Type B pancreatic cell (in vitro differentiated cells): ENCODE measurements around the gene PKD1. TPM values are rescaled to one million over a fixed set of nuclear protein-coding genes. Genes with fewer than 3 reads are reported as not detected.

Experiments used
- DNase-seq: peaks from one replicate; pipeline ENCODE4 v3.0.0; 2021; ENCODE audit warnings: mixed read lengths; ENCODE audit not compliant: unreplicated experiment; ENCODE audit errors: extremely low spot score
- H3K27ac Mint-ChIP-seq: 2 replicates; pipeline ENCODE4 v1.8.0; 2021; ENCODE audit warnings: mild to moderate bottlenecking, mixed read lengths
- H3K27me3 Mint-ChIP-seq: 2 replicates; pipeline ENCODE4 v1.8.0; 2021; ENCODE audit warnings: mixed read lengths
- H3K36me3 Mint-ChIP-seq: 2 replicates; pipeline ENCODE4 v1.8.0; 2021; ENCODE audit warnings: mixed read lengths
- H3K4me1 Mint-ChIP-seq: one replicate; pipeline ENCODE4 v1.8.0; 2021; ENCODE audit warnings: mixed read lengths; ENCODE audit not compliant: unreplicated experiment
- H3K4me3 Mint-ChIP-seq: 2 replicates; pipeline ENCODE4 v1.8.0; 2021; ENCODE audit warnings: mild to moderate bottlenecking, mixed read lengths
- H3K9me3 Mint-ChIP-seq: 2 replicates; pipeline ENCODE4 v1.8.0; 2021; ENCODE audit warnings: mixed read lengths
- CTCF ChIP-seq: fragments of 200-600 bp; sonication (generic); conservative IDR thresholded peaks from 2 replicates; pipeline ENCODE4 v1.5.0; 2021; ENCODE audit warnings: antibody characterized with exemption, mild to moderate bottlenecking
- total RNA-seq: library from RNA; stranded (reverse); gene quantifications from 2 replicates; pipeline ENCODE4 v1.2.1, GENCODE V29; 2021; ENCODE audit warnings: low replicate concordance

The PKD1 gene
- total RNA-seq, 1 donor from 2014 or later = 131 TPM

- TF ChIP-seq CTCF = no peak
- no peak for DNase-seq
- H3K4me1 Mint-ChIP-seq = peaks cover 3% of the 10 kb centered on the region
- H3K27me3 Mint-ChIP-seq = no peaks in the 10 kb centered on the region
- no peak overlapping the region for H3K27ac Mint-ChIP-seq
- H3K36me3 Mint-ChIP-seq = peaks cover 4% of the 10 kb centered on the region
- no peaks in the 10 kb centered on the region for H3K9me3 Mint-ChIP-seq
- no peak overlapping the region for H3K4me3 Mint-ChIP-seq
These were observed 45.5 kb upstream of the PKD1 start for GRCh38 chr16:2180962-2181923.

- H3K36me3 Mint-ChIP-seq = peaks cover 4% of the 10 kb centered on the region
- DNase-seq = no peak
- no peak for TF ChIP-seq CTCF
- H3K4me1 Mint-ChIP-seq = peaks cover 3% of the 10 kb centered on the region
- no peak overlapping the region for H3K27ac Mint-ChIP-seq
- no peaks in the 10 kb centered on the region for H3K9me3 Mint-ChIP-seq
- H3K27me3 Mint-ChIP-seq = no peaks in the 10 kb centered on the region
- H3K4me3 Mint-ChIP-seq = no peak overlapping the region
These were observed 44.8 kb upstream of the PKD1 start for GRCh38 chr16:2180461-2180860.

GRCh38 chr16:2179576-2179975, 43.9 kb upstream of the PKD1 start:
- no peak for DNase-seq
- H3K4me3 Mint-ChIP-seq = no peak overlapping the region
- TF ChIP-seq CTCF = no peak
- peaks cover 4% of the 10 kb centered on the region for H3K36me3 Mint-ChIP-seq
- H3K27ac Mint-ChIP-seq = no peak overlapping the region
- peaks cover 3% of the 10 kb centered on the region for H3K4me1 Mint-ChIP-seq
- H3K9me3 Mint-ChIP-seq = no peaks in the 10 kb centered on the region
- no peaks in the 10 kb centered on the region for H3K27me3 Mint-ChIP-seq

- Mint-ChIP-seq H3K27ac (no peak overlapping the region), H3K9me3 (no peaks in the 10 kb centered on the region), H3K36me3 (peaks cover 4% of the 10 kb centered on the region), H3K27me3 (no peaks in the 10 kb centered on the region), H3K4me3 (no peak overlapping the region), H3K4me1 (peaks cover 3% of the 10 kb centered on the region)
- no peak for DNase-seq
- no peak for TF ChIP-seq CTCF
These were observed 43.4 kb upstream of the PKD1 start for GRCh38 chr16:2179107-2179501.

- Mint-ChIP-seq H3K4me3 (no peak overlapping the region), H3K4me1 (peaks cover 3% of the 10 kb centered on the region), H3K9me3 (no peaks in the 10 kb centered on the region), H3K27ac (no peak overlapping the region), H3K36me3 (peaks cover 4% of the 10 kb centered on the region), H3K27me3 (no peaks in the 10 kb centered on the region)
- DNase-seq = no peak
- no peak for TF ChIP-seq CTCF
These were observed 42.8 kb upstream of the PKD1 start for GRCh38 chr16:2178321-2179106.
